Lower leg skin (tissue), 3 donors: ENCODE data around the gene NEGR1.

Source experiments
- POLR2A ChIP-seq, 2 donors: fragments of 450-650 bp; IDR thresholded peaks; one replicate each; pipeline ENCODE4 v1.6.1; 2016 to 2017; ENCODE audit warnings: antibody characterized with exemption in 2 of 2, mild to moderate bottlenecking in 1 of 2, moderate library complexity in 1 of 2
- TF ChIP-seq, protein P1 (sequence below), 3 donors: fragments of 450-650 bp; IDR thresholded peaks; one replicate each; pipeline ENCODE4 v1.5.1; 2016; ENCODE audit warnings: antibody characterized with exemption in 3 of 3, mild to moderate bottlenecking in 3 of 3, moderate library complexity in 2 of 3

DNA sequence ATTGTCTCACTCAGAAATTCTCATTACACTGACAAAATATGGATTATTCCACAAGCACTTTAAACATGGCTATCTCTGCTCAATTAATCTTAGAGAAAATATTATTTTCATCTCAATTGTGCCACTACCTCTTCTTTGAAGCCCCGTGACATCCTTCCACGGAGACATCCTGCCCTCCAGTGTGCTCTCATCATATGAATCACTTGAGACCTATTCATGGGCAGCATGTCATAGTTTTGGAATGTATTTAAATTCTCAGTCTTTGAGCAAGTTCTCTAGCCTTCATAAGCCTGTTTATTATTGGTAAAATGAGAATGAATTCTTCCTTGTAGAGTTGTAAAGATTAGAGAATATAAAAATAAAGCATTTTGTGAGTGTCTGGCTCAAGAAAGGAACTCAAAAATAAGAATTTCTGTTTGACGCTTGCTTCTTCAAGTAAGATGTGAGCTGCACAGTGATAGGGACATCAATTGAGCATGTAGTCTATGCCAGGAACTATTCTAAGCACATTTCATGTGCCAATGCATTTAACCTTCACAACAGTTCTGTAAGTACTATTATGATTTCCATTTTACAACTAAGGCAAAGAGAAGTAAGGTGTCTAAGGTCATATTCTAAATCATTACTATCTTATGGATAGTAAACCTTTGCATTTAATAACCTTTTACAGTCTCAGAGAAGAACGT lies 644.1 kb downstream of the NEGR1 start:
- no peak for TF ChIP-seq POLR2A (IDR thresholded peaks at IDR 0.05)
- TF ChIP-seq, protein P1, sequence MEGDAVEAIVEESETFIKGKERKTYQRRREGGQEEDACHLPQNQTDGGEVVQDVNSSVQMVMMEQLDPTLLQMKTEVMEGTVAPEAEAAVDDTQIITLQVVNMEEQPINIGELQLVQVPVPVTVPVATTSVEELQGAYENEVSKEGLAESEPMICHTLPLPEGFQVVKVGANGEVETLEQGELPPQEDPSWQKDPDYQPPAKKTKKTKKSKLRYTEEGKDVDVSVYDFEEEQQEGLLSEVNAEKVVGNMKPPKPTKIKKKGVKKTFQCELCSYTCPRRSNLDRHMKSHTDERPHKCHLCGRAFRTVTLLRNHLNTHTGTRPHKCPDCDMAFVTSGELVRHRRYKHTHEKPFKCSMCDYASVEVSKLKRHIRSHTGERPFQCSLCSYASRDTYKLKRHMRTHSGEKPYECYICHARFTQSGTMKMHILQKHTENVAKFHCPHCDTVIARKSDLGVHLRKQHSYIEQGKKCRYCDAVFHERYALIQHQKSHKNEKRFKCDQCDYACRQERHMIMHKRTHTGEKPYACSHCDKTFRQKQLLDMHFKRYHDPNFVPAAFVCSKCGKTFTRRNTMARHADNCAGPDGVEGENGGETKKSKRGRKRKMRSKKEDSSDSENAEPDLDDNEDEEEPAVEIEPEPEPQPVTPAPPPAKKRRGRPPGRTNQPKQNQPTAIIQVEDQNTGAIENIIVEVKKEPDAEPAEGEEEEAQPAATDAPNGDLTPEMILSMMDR (IDR thresholded peaks at IDR 0.05): no peak
